K562 (cell line): Measurements from ENCODE around the gene JPH3. TPM values are rescaled to one million over a fixed set of nuclear protein-coding genes. Genes with fewer than 3 reads are reported as not detected.

ENCODE experiments used
- ATAC-seq: fragments of 200-7000 bp; cut with Tn5 transposase; 3 replicates; pipeline ENCODE4 v1.9.1; 2020; ENCODE audit warnings: moderate library complexity
- BruUV-seq: library from RNA; stranded (reverse); fragments of 400-500 nt; replicated peaks from 2 replicates; lab custom pipeline; 2021; lab: Mats Ljungman, UMichigan
- CTCF ChIA-PET: fragments of 300-600 bp; formaldehyde crosslinking; extraction: SDS; loops from one replicate; lab custom pipeline; 2021; ENCODE audit warnings: low intra/inter-chr PET ratio; lab: Yijun Ruan, JAX
- POLR2A ChIA-PET: fragments of 300-600, 350-650 bp; sonication (Branson Sonifier 250); formaldehyde crosslinking; extraction: SDS; loops from one replicate; lab custom pipeline; 2021; ENCODE audit warnings: antibody characterized with exemption, inconsistent platforms; lab: Yijun Ruan, JAX
- DNase-seq, 4 experiments: peaks; one replicate each; pipeline versions ENCODE4 v3.0.0 to v3.0.0-alpha.2; 2011 to 2018; ENCODE audit warnings: low spot score in 3 of 4, mixed read lengths in 3 of 4; ENCODE audit errors: extremely low read depth in 1 of 4
- FAIRE-seq: peaks from 2 replicates; lab custom pipeline; 2011; peaks lifted over from hg19 to GRCh38; lab: Jason Lieb, UNC
- H2AFZ ChIP-seq: 2 replicates; pipeline ENCODE4 v1.6.0; 2011; ENCODE audit warnings: low read depth, low read length, control low read depth, inconsistent platforms
- H3K27ac ChIP-seq: fragments of 200-600 bp; 3 replicates; pipeline ENCODE4 v1.8.0; 2011; ENCODE audit warnings: low read depth, mild to moderate bottlenecking, control low read depth, inconsistent platforms, low read length, moderate library complexity, mixed read lengths; ENCODE audit errors: extremely low read depth
- H3K27me3 ChIP-seq, 2 experiments: fragments of 300-600 bp in 1 of 2; 2 replicates in 1 of 2; 3 replicates in 1 of 2; pipeline versions ENCODE4 v1.6.0 to v1.8.0; 2011; ENCODE audit warnings: inconsistent platforms in 2 of 2, low read length in 2 of 2, mild to moderate bottlenecking in 1 of 2, mixed read lengths in 1 of 2, moderate library complexity in 1 of 2; ENCODE audit not compliant: control insufficient read depth in 2 of 2, insufficient read depth in 2 of 2
- H3K36me3 ChIP-seq: fragments of 300-600 bp; 3 replicates; pipeline ENCODE4 v1.8.0; 2011; ENCODE audit warnings: mild to moderate bottlenecking, low read length, inconsistent platforms; ENCODE audit not compliant: control insufficient read depth, insufficient read depth
- H3K4me1 ChIP-seq, 2 experiments: fragments of 200-600 bp in 1 of 2; replicated peaks in 1 of 2; 2 replicates in 1 of 2; 3 replicates in 1 of 2; pipeline versions ENCODE4 v1.5.1 to v1.8.0; 2011; ENCODE audit warnings: inconsistent platforms in 2 of 2, low read length in 2 of 2, mild to moderate bottlenecking in 1 of 2, mixed read lengths in 1 of 2, moderate library complexity in 1 of 2; ENCODE audit not compliant: control insufficient read depth in 2 of 2, insufficient read depth in 2 of 2
- H3K4me2 ChIP-seq: 2 replicates; pipeline ENCODE4 v1.6.1; 2011; ENCODE audit warnings: low read length, control low read depth, inconsistent platforms, mixed read lengths; ENCODE audit not compliant: insufficient read depth
- H3K4me3 ChIP-seq: fragments of 200-600 bp; sonication (generic), shearing (Covaris generic); 2 replicates; pipeline ENCODE4 v1.5.1; 2016; ENCODE audit warnings: control low read depth, inconsistent platforms
- H3K79me2 ChIP-seq: fragments of 200-600 bp; 3 replicates; pipeline ENCODE4 v1.8.0; 2011; ENCODE audit warnings: low read length, inconsistent platforms; ENCODE audit not compliant: control insufficient read depth, insufficient read depth
- H3K9ac ChIP-seq, 2 experiments: 2 replicates each; pipeline versions ENCODE4 v1.6.0 to v1.6.1; 2011; ENCODE audit warnings: low read depth in 2 of 2, low read length in 2 of 2, control low read depth in 1 of 2, inconsistent platforms in 1 of 2, mild to moderate bottlenecking in 1 of 2, mixed read lengths in 1 of 2; ENCODE audit not compliant: insufficient read depth in 1 of 2
- H3K9me1 ChIP-seq: one replicate; pipeline ENCODE4 v1.6.0; 2011; ENCODE audit warnings: inconsistent platforms, mild to moderate bottlenecking, low read length, moderate library complexity; ENCODE audit not compliant: control insufficient read depth, insufficient read depth
- H3K9me3 ChIP-seq: replicated peaks from 2 replicates; pipeline ENCODE4 v1.5.1; 2011; ENCODE audit warnings: low read depth, low read length, inconsistent platforms; ENCODE audit not compliant: control insufficient read depth, insufficient read depth
- H4K20me1 ChIP-seq: replicated peaks from 2 replicates; pipeline ENCODE4 v1.6.1; 2011; ENCODE audit warnings: low read length, inconsistent platforms, mixed read lengths; ENCODE audit not compliant: control insufficient read depth, insufficient read depth
- BMI1 ChIP-seq: fragments of 150-350 bp; IDR thresholded peaks from 2 replicates; pipeline ENCODE4 v1.6.1; 2014; ENCODE audit warnings: low read length
- COPS2 ChIP-seq: fragments of 450-650 bp; conservative IDR thresholded peaks from 2 replicates; pipeline ENCODE4 v1.6.1; 2016; ENCODE audit warnings: mild to moderate bottlenecking, moderate library complexity
- CREB1 ChIP-seq, 2 experiments: sonication (generic) in 1 of 2; formaldehyde crosslinking in 1 of 2; IDR thresholded peaks; 2 replicates each; pipeline versions ENCODE4 v1.6.1 to v1.8.0; 2012 to 2022; ENCODE audit warnings: inconsistent platforms in 1 of 2, mild to moderate bottlenecking in 1 of 2, missing genetic modification reagents in 1 of 2, moderate library complexity in 1 of 2
- FOXK1 ChIP-seq: sonication (generic); formaldehyde crosslinking; IDR thresholded peaks from 2 replicates; pipeline ENCODE4 v1.8.0; 2022; ENCODE audit warnings: missing genetic modification reagents, mild to moderate bottlenecking, borderline replicate concordance
- IRF2 ChIP-seq: sonication (generic); formaldehyde crosslinking; IDR thresholded peaks from 2 replicates; pipeline ENCODE4 v1.8.1; 2022; ENCODE audit warnings: mild to moderate bottlenecking, missing genetic modification reagents
- MECOM ChIP-seq: fragments of 250-450 bp; sonication (Bioruptor Pico); IDR thresholded peaks from 2 replicates; pipeline ENCODE4 v1.8.0; 2022; ENCODE audit warnings: inconsistent platforms
- NR3C1 ChIP-seq: sonication (generic); formaldehyde crosslinking; IDR thresholded peaks from 2 replicates; pipeline ENCODE4 v1.8.1; 2022; ENCODE audit warnings: missing genetic modification reagents
- NR4A1 ChIP-seq, 2 experiments: fragments of 250-450 bp in 1 of 2; fragments of 450-650 bp in 1 of 2; sonication (Bioruptor Pico) in 1 of 2; IDR thresholded peaks; 2 replicates each; pipeline versions ENCODE4 v1.4.0 to v1.6.1; 2016 to 2020; ENCODE audit warnings: mild to moderate bottlenecking in 2 of 2, missing compliant biosample characterization in 1 of 2, missing genetic modification characterization in 1 of 2, moderate library complexity in 1 of 2
- POLR2H ChIP-seq: IDR thresholded peaks from 2 replicates; pipeline ENCODE4 v1.6.1; 2016; ENCODE audit warnings: missing genetic modification characterization, low read depth, mild to moderate bottlenecking, control low read depth, missing compliant biosample characterization, moderate library complexity
- PTTG1 ChIP-seq: fragments of 450-650 bp; IDR thresholded peaks from 2 replicates; pipeline ENCODE4 v1.6.1; 2016; ENCODE audit warnings: low read depth, mild to moderate bottlenecking, missing genetic modification characterization, missing compliant biosample characterization
- ZBED1 ChIP-seq: IDR thresholded peaks from 2 replicates; pipeline ENCODE4 v1.6.1; 2014
- ZBTB26 ChIP-seq: fragments of 450-650 bp; formaldehyde crosslinking; IDR thresholded peaks from 2 replicates; pipeline ENCODE4 v1.4.0; 2022; ENCODE audit warnings: missing genetic modification characterization
- ZNF445 ChIP-seq: fragments of 250-450 bp; sonication (Bioruptor Pico); IDR thresholded peaks from 2 replicates; pipeline ENCODE4 v1.4.0; 2020; ENCODE audit warnings: low read depth, mild to moderate bottlenecking, moderate library complexity
- WGBS: fragments of 100-300 bp; shearing (Covaris generic); methylation state at CpG from one replicate; pipeline ENCODE4 v1.1.6; 2016; ENCODE audit warnings: low coverage, mixed read lengths; ENCODE audit not compliant: insufficient coverage; ENCODE audit errors: missing lambda C conversion rate; 5-methylcytosine and 5-hydroxymethylcytosine counted together
- in situ Hi-C: fragments of 300-500 bp; cut with MboI; formaldehyde crosslinking; loops from 4 replicates; pipeline ENCODE4 v1.15.0; 2018; ENCODE audit warnings: inconsistent platforms, mixed read lengths
- intact Hi-C: fragments of 100-400 bp; cut with micrococcal nuclease; formaldehyde crosslinking; loops from 2 replicates; pipeline ENCODE4 v1.14.2; 2022
- polyA plus RNA-seq, 8 experiments: library from polyadenylated mRNA; depleted of rRNA in 4 of 8; stranded (reverse) in 5 of 8; unstranded in 3 of 8; fragments of >200 nt; fragmentation: Nextera tagmentation in 2 of 8; fragmentation: Illumina TruSeq in 1 of 8; extraction: Ambion mirVana in 2 of 8; extraction: Trizol in 1 of 8; gene quantifications; 2 replicates each; pipeline versions ENCODE4 v1.2.1 to v1.2.3, GENCODE V29; 2011 to 2014; ENCODE audit warnings: inconsistent platforms in 1 of 8, missing spikeins in 1 of 8
- total RNA-seq, 7 experiments: library from RNA; depleted of rRNA in 6 of 7; stranded (reverse); fragments of >200 nt in 6 of 7; fragmentation: Illumina TruSeq in 2 of 7; extraction: Trizol in 2 of 7; gene quantifications; 2 replicates each; pipeline versions ENCODE4 v1.2.1 to v1.2.3, GENCODE V29; 2011 to 2021; ENCODE audit warnings: low replicate concordance in 1 of 7
- TF ChIP-seq, protein P1 (sequence below): fragments of 250-450 bp; sonication (Bioruptor Pico); IDR thresholded peaks from 2 replicates; pipeline ENCODE4 v1.8.0; 2021; ENCODE audit warnings: mild to moderate bottlenecking, moderate library complexity

JPH3 gene
- total and polyA plus RNA-seq, 9 of the 15 experiments (the other 6 are each of a cell fraction or from before 2014, with no cell fraction given): 0.01 TPM; not detected in 8

GRCh38 chr16:87622756-87623319 is 20.5 kb downstream of the JPH3 start:
- WGBS: 0% methylated on average over 7 of the region's 10 CpGs
- Histone ChIP-seq H3K4me2 (no peak overlapping the region), H4K20me1 (peaks cover 9% of the 10 kb centered on the region; the same call in 1 of the 2 replicates), H3K9ac (no peak overlapping the region), H3K9me1 (peaks cover 2% of the 10 kb centered on the region), H3K79me2 (no peaks in the 10 kb centered on the region), H3K9me3 (no peaks in the 10 kb centered on the region), H3K27me3 (peaks cover 36 to 77% of the 10 kb centered on the region in 2 experiments), H2AFZ (no peak overlapping the region), H3K36me3 (no peaks in the 10 kb centered on the region), H3K4me1 (peaks cover 0 to 8% of the 10 kb centered on the region in 2 experiments; a peak in 1 of 5 replicates), H3K4me3 (no peak overlapping the region), H3K27ac (no peak overlapping the region)
- TF ChIP-seq IRF2 (CRISPR knock-in tag): no peak
- no peak for TF ChIP-seq POLR2H (tag)
- no peak for TF ChIP-seq COPS2
- TF ChIP-seq MECOM: no peak
- TF ChIP-seq ZBTB26 (CRISPR knock-in tag): no peak
- TF ChIP-seq FOXK1 (CRISPR knock-in tag): no peak
- no peak for TF ChIP-seq NR3C1 (CRISPR knock-in tag)
- TF ChIP-seq, protein P1, sequence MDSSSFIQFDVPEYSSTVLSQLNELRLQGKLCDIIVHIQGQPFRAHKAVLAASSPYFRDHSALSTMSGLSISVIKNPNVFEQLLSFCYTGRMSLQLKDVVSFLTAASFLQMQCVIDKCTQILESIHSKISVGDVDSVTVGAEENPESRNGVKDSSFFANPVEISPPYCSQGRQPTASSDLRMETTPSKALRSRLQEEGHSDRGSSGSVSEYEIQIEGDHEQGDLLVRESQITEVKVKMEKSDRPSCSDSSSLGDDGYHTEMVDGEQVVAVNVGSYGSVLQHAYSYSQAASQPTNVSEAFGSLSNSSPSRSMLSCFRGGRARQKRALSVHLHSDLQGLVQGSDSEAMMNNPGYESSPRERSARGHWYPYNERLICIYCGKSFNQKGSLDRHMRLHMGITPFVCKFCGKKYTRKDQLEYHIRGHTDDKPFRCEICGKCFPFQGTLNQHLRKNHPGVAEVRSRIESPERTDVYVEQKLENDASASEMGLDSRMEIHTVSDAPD (CRISPR knock-in tag): no peak
- TF ChIP-seq CREB1 (IDR thresholded peaks at IDR 0.05): no peak
- no peak for TF ChIP-seq CREB1 (CRISPR knock-in tag; IDR thresholded peaks at IDR 0.05)
- TF ChIP-seq ZBED1: no peak
- no peak for TF ChIP-seq ZNF445 (CRISPR knock-in tag)
- no peak for TF ChIP-seq BMI1
- TF ChIP-seq NR4A1 (CRISPR knock-in tag; IDR thresholded peaks at IDR 0.05): no peak
- TF ChIP-seq NR4A1 (tag; IDR thresholded peaks at IDR 0.05): no peak
- TF ChIP-seq PTTG1 (tag): no peak
- ATAC-seq (no peak), FAIRE-seq (no peak), DNase-seq (no peak)
- ChIA-PET POLR2A (interaction anchor here (0.5 to 0.8 kb wide), 6 partner anchors 11 to 1066 kb away, joined by 3 to 5 read pairs (median 3); no protein-coding TSS in a partner anchor), CTCF (no interaction called here)
- no TSS peak for BruUV-seq
- in situ Hi-C loops (no loop called here), intact Hi-C loops (no loop called here)
